Measurements from ENCODE around the gene CELF4. TPM values are rescaled to one million over a fixed set of nuclear protein-coding genes. Genes with fewer than 3 reads are reported as not detected.

CELF4 gene
- total RNA-seq, 1 experiment from 2014 or later: 0.40 TPM

GRCh38 chr18:37539236-37539635, 26.4 kb downstream of the CELF4 start:
- no TSS peak for BruUV-seq (replicated peaks)
- Histone ChIP-seq H3K4me3 (ENCODE audit: low read length) (no peak overlapping the region), H3F3A (ENCODE audit: low read length, unreplicated experiment) (no peaks in the 10 kb centered on the region), H3K9ac (ENCODE audit: low read length) (no peak overlapping the region), H3K27ac (ENCODE audit: low read length) (no peak overlapping the region), H3K27me3 (ENCODE audit: low read length) (no peaks in the 10 kb centered on the region), H3K9me2 (replicated peaks; ENCODE audit: low read length) (no peaks in the 10 kb centered on the region), H3K36me3 (ENCODE audit: low read depth, low read length) (no peaks in the 10 kb centered on the region), H3K9me3 (ENCODE audit: low read length) (no peaks in the 10 kb centered on the region), H3K79me2 (ENCODE audit: low read length) (no peaks in the 10 kb centered on the region), H3K4me2 (ENCODE audit: low read length) (no peak overlapping the region), H3K4me1 (ENCODE audit: insufficient read depth, low read length) (no peaks in the 10 kb centered on the region), H2AFZ (ENCODE audit: low read length) (no peak overlapping the region), H4K20me1 (ENCODE audit: low read length) (no peaks in the 10 kb centered on the region)
- ATAC-seq: no peak
- ChIA-PET POLR2A (ENCODE audit: unreplicated experiment) (no interaction called here), CTCF (no interaction called here)
- DNase-seq: no peak
- intact Hi-C loops (cut with micrococcal nuclease): loop anchor here (5.0 to 10.0 kb wide), 2 partner anchors 154 to 597 kb away; no protein-coding TSS in a partner anchor
- no peak for TF ChIP-seq CTCF (conservative IDR thresholded peaks at IDR 0.05; ENCODE audit: low read depth, low read length)

- no peak for DNase-seq
- BruUV-seq (replicated peaks): no TSS peak
- no peak for ATAC-seq
- Histone ChIP-seq H3K9me3 (ENCODE audit: low read length) (no peaks in the 10 kb centered on the region), H3F3A (ENCODE audit: low read length, unreplicated experiment) (no peaks in the 10 kb centered on the region), H3K79me2 (ENCODE audit: low read length) (no peaks in the 10 kb centered on the region), H3K27me3 (ENCODE audit: low read length) (no peaks in the 10 kb centered on the region), H3K9ac (ENCODE audit: low read length) (no peak overlapping the region), H3K9me2 (replicated peaks; ENCODE audit: low read length) (no peaks in the 10 kb centered on the region), H3K4me3 (ENCODE audit: low read length) (no peak overlapping the region), H4K20me1 (ENCODE audit: low read length) (no peaks in the 10 kb centered on the region), H2AFZ (ENCODE audit: low read length) (no peak overlapping the region), H3K4me2 (ENCODE audit: low read length) (no peak overlapping the region), H3K36me3 (ENCODE audit: low read depth, low read length) (no peaks in the 10 kb centered on the region), H3K27ac (ENCODE audit: low read length) (no peak overlapping the region), H3K4me1 (ENCODE audit: insufficient read depth, low read length) (no peaks in the 10 kb centered on the region)
- intact Hi-C loops (cut with micrococcal nuclease): loop anchor here (5.0 to 10.0 kb wide), 2 partner anchors 154 to 596 kb away; no protein-coding TSS in a partner anchor
- ChIA-PET POLR2A (ENCODE audit: unreplicated experiment) (no interaction called here), CTCF (no interaction called here)
- TF ChIP-seq CTCF (conservative IDR thresholded peaks at IDR 0.05; ENCODE audit: low read depth, low read length) (no peak), EZH2phosphoT487 (IDR thresholded peaks at IDR 0.05; ENCODE audit: borderline replicate concordance, low read length) (no peak), EZH2 (IDR thresholded peaks at IDR 0.05; ENCODE audit: low read length, unreplicated experiment) (no peak)
These were observed 26.9 kb downstream of the CELF4 start for GRCh38 chr18:37538526-37539205.

- Histone ChIP-seq H3K79me2 (ENCODE audit: low read length) (no peaks in the 10 kb centered on the region), H3K27me3 (ENCODE audit: low read length) (no peaks in the 10 kb centered on the region), H3K9me2 (replicated peaks; ENCODE audit: low read length) (no peaks in the 10 kb centered on the region), H2AFZ (ENCODE audit: low read length) (no peak overlapping the region), H3K4me3 (ENCODE audit: low read length) (no peak overlapping the region), H3F3A (ENCODE audit: low read length, unreplicated experiment) (no peaks in the 10 kb centered on the region), H3K27ac (ENCODE audit: low read length) (no peak overlapping the region), H4K20me1 (ENCODE audit: low read length) (no peaks in the 10 kb centered on the region), H3K4me1 (ENCODE audit: insufficient read depth, low read length) (no peaks in the 10 kb centered on the region), H3K9me3 (ENCODE audit: low read length) (no peaks in the 10 kb centered on the region), H3K36me3 (ENCODE audit: low read depth, low read length) (no peaks in the 10 kb centered on the region), H3K9ac (ENCODE audit: low read length) (no peak overlapping the region), H3K4me2 (ENCODE audit: low read length) (no peak overlapping the region)
- BruUV-seq (replicated peaks): no TSS peak
- ChIA-PET CTCF (interaction anchor here (0.6 kb wide), 1 partner anchor 153 kb away, joined by 3 read pairs; no protein-coding TSS in a partner anchor), POLR2A (ENCODE audit: unreplicated experiment) (no interaction called here)
- peak; percentile 90 for ATAC-seq
- intact Hi-C loops (cut with micrococcal nuclease): loop anchor here (5.0 to 10.0 kb wide), 2 partner anchors 153 to 596 kb away; no protein-coding TSS in a partner anchor
- TF ChIP-seq EZH2 (IDR thresholded peaks at IDR 0.05; ENCODE audit: low read length, unreplicated experiment) (no peak), CTCF (conservative IDR thresholded peaks at IDR 0.05; ENCODE audit: low read depth, low read length) (peak; percentile 57)
- peak; percentile 41 for DNase-seq
These were observed 27.6 kb downstream of the CELF4 start for GRCh38 chr18:37537868-37538525.

Data from PC-3 (cell line).